Loucy (cell line): ENCODE results near the gene NCOA1.

Experiments
- EZH2phosphoT487 ChIP-seq: fragments of 200-600 bp; IDR thresholded peaks from 2 replicates; pipeline ENCODE4 v1.6.1; 2018; ENCODE audit warnings: antibody characterized with exemption, mild to moderate bottlenecking, moderate library complexity, borderline replicate concordance
- TF ChIP-seq, protein P1 (sequence below): fragments of 200-600 bp; sonication (generic); conservative IDR thresholded peaks from 2 replicates; pipeline ENCODE4 v1.5.1; 2014; ENCODE audit warnings: mild to moderate bottlenecking, antibody characterized with exemption, low read length

DNA sequence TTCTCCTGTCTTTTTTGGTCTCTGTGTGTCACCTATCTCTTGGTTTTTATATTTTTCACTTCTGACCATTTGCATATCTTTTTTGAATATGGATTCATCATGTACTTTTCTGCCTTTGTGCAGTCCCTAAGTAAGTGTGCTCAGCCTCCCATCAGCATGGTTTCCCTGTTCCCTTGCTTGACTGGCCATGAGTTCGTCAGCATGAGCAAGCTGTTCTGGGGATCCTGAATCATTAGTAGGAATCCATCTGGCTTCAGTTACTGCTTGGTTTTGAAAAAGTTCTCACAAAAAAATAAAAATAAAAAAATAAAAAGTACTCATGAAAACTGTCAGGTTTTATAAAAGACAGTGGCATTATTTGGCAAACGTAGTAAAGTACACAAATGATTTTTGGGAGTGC, 144.1 kb downstream of the NCOA1 start:
- TF ChIP-seq EZH2phosphoT487, result no peak
- TF ChIP-seq, protein P1, sequence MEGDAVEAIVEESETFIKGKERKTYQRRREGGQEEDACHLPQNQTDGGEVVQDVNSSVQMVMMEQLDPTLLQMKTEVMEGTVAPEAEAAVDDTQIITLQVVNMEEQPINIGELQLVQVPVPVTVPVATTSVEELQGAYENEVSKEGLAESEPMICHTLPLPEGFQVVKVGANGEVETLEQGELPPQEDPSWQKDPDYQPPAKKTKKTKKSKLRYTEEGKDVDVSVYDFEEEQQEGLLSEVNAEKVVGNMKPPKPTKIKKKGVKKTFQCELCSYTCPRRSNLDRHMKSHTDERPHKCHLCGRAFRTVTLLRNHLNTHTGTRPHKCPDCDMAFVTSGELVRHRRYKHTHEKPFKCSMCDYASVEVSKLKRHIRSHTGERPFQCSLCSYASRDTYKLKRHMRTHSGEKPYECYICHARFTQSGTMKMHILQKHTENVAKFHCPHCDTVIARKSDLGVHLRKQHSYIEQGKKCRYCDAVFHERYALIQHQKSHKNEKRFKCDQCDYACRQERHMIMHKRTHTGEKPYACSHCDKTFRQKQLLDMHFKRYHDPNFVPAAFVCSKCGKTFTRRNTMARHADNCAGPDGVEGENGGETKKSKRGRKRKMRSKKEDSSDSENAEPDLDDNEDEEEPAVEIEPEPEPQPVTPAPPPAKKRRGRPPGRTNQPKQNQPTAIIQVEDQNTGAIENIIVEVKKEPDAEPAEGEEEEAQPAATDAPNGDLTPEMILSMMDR, result no peak
